8988T (cell line): Measurements from ENCODE around the gene ARHGAP10.
"Not testable (repeated sequence)": the region's sequence is repeated elsewhere in the genome, so short reads cannot be mapped to it uniquely, and the experiment has no call there.

Source experiments
- DNase-seq: peaks from one replicate; pipeline ENCODE4 v3.0.0; 2011

The ARHGAP10 gene

DNA sequence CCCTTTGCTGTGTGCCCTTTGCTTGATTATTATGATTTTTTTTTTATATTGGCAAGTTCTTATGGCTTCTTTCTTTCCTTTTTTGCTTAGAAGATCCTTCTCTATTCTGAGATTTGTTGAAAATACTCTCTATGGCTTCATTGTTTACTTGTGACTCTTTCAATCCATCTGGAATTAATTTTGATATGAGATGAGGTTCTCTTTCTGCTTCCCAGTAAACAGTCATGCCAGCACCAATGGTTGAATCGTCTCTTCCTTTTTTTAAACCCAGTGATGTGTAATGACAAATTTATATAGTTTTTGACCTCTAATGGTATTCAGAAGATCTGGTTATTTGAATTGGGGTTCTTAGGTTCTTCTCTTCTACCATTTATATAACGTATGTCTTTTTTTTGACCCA, 121.8 kb downstream of the ARHGAP10 start:
- DNase-seq: no peak

DNA sequence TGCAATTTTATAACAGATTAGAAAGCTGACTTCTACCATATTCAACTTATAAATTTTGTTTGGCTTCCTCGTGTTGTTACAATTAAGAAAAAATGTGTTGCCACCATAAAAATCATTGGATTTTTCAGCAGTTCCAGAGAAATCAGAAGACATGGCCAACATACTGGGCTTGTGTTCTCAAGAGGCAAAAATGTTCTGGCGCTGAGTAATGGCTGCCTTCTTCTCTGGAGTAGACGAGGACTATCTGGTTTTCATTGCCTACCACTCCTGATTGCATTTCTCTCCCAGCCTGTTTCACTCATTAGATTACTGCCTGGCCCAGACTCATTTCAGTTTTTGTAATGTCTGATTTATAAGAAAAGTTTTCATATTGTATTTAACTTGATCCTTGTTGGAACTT, 122.3 kb downstream of the ARHGAP10 start:
- no peak for DNase-seq

- no peak for DNase-seq
These were observed 123.7 kb downstream of the ARHGAP10 start for GRCh38 chr4:147855571-147856009.

- no peak for DNase-seq
These were observed 129.1 kb downstream of the ARHGAP10 start for GRCh38 chr4:147860960-147861359.

GRCh38 chr4:147862043-147862692, 130.3 kb downstream of the ARHGAP10 start:
- DNase-seq: no peak

- DNase-seq: no peak
These were observed 131.3 kb downstream of the ARHGAP10 start for GRCh38 chr4:147863111-147863747.

DNA sequence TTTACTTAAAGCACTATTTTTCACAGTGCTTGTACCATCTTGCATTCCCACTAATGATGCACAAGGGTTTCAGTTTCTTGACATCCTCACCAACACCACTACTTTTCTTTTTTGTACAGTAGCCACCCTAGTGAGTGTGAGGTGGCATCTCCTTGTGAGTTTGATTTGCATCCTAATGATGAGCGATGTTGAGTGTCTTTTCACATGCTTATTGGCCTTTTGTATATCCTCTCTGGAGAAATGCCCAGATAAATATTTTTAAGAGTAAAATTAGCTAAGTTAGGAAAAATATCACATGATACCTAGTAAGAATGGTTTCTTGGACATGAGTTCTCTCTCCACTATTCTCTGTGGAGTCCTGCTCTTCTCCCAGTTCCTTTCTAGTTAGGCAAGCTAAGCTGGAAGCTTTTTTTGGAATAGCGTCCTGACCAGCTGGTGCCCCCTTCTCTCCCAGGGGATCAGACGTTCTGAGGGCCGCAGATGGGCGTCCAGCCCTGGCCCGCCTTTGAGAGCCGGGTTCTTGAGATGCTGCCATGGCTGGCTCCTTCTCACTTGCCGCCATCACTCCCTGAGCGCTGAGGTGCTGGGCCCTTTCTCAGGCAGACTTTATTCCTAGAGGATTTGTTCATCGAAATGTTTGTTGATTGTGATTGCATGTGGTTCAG, 132.1 kb downstream of the ARHGAP10 start:
- DNase-seq: no peak

- no peak for DNase-seq
These were observed 132.7 kb downstream of the ARHGAP10 start for GRCh38 chr4:147864607-147865006.

DNA sequence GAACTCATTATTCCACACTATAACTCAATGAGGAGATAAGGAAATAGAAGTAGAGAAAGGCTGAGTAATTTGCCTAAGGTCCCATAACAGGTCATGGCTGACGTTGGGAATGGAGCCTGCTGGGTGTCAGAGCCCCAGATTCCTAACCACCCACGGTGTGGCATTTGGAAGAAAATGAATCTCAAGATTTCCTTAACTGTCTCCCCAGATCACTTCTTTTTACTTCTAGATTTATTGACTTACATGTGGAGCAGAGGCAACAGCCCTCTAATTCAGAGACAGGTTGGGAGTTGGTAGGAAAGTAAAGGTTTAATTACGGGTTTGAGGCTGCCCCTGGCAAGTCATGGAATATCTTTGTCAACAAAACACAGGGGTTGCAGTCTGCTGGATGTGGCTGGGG, 134.0 kb downstream of the ARHGAP10 start:
- no peak for DNase-seq

DNA sequence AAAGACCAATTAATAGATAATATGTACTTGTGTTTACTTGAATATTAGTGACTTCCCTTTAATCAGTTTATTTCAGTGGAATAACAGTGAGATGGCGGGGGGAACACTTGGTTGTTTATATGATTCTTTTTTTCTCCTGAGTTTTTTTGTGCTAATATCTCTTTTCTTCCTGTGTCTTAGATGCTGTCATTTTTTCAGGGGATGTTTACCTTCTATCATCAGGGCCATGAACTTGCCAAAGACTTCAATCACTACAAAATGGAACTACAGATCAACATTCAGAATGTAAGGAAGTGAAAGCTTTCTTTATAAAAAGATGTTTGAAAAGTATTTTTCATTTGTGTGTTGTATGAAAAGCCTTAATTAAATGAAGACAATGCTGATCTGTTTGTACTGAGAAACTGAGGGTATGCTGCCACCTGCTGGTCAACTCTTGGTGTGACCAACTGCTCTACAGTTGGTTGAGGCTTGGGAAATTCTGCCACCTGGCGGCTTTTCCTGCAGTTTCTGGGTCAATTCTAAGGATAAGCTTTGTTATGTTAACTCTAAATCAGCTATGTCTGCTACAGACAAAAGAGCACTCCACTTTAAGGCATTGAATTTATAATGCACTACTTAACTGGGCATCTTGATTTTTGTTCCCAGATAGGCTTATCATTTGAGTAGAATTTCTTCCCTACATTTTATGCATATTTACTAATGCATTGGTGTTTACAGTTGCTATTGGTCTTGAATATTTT, 134.8 kb downstream of the ARHGAP10 start:
- DNase-seq: peak; percentile 13

- DNase-seq: no peak
These were observed 142.2 kb downstream of the ARHGAP10 start for GRCh38 chr4:147874109-147874508.

- no peak for DNase-seq
These were observed 145.5 kb downstream of the ARHGAP10 start for GRCh38 chr4:147877308-147877771.

DNA sequence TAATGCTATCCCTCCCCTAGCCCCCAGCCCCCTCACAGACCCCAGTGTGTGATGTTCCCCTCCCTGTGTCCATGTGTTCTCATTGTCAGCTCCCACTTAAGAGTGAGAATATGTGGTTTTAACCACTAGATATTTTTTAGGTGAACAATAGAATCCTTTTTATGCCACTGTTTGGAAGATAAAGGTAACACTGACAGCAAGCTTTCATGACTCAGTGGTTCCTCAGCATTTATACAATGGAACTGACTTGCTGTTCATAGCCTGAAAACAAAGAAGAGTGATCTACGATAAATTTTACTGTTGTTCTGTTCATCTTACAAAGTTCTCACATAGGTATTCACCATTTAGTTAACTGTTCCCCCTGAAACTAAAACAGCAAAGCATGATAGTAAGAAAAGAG, 147.8 kb downstream of the ARHGAP10 start:
- no peak for DNase-seq

DNA sequence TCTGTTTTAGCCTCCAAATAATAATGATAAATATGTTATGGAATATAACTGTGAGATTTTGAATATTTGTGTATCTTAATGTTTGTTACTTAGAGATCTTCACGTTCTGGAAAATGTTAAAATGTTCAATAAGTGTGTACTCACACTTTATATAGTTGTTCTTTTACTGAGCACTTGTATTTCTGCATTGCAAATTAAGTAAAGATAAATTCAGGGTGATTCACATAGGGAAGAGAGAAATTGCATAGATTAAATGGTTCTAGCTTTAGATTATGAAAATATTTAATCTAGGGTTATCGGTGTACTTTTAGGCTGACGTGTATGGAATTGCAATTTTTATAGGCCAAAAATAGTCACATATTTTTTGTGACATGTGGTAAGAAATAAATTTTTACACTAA, 148.6 kb downstream of the ARHGAP10 start:
- DNase-seq: no peak

DNA sequence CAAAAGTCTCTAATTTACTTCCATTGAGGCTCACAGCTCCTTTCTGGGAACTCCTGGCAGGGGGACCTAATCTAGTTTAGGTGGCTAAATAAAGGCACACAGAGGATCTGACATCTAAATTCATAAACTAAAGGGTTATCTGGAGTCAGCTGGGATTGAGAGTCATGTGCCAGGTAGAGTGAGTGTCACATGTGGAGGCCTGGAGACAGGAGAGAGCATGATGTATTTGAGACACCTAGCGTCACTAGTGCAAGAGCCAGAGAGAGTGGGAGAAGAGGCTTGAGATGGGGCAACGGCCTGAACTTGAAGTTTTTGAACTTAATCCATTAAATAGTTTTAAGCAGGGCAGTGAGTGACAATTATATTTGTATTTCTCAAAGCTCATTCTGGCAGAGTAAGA, 152.6 kb downstream of the ARHGAP10 start:
- DNase-seq: no peak

GRCh38 chr4:147885216-147885615, 153.3 kb downstream of the ARHGAP10 start:
- DNase-seq: not testable (repeated sequence)

GRCh38 chr4:147891476-147892115, 159.7 kb downstream of the ARHGAP10 start:
- DNase-seq: no peak

DNA sequence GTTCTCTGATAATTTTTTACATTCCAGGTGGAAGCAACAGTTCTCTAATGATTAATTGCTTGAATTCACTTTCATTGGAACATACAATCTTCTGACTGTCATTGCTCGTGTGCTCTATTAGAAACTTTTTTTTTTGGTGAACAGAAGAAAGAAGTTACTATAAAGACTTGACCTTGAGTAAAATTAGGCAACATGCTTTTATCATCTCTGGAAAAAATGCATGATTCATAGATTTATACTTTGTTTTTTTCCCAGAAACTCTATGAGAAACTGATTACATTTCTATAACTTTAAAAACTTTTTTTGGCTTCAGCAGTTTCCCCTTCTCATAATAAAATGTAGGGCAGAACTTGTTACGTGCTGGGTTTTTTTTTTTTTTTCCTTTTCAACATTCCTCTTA, 167.6 kb downstream of the ARHGAP10 start:
- no peak for DNase-seq

DNA sequence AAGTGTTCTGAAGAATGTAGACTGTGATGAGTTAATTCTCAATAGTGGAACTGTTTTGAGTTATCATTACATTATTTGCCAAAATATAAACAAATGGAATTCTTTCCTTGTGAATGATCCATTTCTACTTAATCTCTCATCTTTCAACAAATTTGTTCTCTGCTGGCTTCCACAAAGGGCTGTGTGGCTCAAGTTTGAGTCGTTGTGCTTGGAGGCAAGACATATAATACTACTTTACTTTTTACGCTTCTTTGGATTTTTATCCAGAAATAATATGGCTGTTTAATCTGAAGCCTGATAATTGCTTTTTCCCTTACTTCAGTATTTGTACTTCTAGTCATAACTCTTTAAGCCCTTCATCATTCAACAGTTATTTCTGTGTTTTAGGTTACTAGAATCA, 169.5 kb downstream of the ARHGAP10 start:
- DNase-seq: no peak

DNA sequence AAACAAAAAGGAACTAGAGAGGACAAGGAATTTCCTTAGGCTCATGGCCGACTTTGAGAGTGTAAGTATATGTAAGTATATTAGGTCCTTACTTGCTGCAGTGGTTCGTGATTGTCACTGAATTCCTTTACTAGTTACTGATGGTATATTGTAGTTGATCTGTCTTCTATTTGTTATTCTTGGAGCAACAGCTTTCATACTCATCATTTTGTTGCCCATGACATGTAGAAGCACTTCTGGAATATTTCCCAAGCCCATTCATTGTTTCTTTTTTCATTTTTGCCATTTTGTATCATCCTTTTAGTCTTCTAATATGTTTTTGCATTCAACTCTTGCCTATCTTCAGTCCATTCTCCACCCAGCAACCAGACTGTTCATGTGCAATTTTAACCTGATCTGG, 170.0 kb downstream of the ARHGAP10 start:
- DNase-seq: no peak

GRCh38 chr4:147909225-147909624, 177.3 kb downstream of the ARHGAP10 start:
- DNase-seq: no peak

GRCh38 chr4:147910315-147910714, 178.4 kb downstream of the ARHGAP10 start:
- DNase-seq: no peak

DNA sequence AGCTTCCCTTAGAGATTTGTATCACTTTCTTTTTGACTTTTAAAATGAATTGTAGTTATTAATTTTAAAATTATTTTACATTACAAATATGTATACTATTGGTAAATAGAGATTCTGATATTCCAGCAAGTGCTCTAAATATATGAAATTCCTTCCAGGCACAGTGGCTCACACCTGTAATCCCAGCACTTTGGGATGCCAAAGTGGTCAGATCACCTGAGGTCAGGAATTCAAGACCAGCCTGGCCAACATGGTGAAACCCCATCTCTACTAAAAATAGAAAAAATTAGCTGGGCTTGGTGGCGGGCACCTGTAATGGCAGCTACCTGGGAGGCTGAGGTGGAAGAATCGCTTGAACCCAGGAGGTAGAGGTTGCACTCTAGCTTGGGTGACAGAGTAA, 180.2 kb downstream of the ARHGAP10 start:
- not testable (repeated sequence) for DNase-seq
